H9 (cell line): Measurements from ENCODE around the gene DNAJB2. TPM values are rescaled to one million over a fixed set of nuclear protein-coding genes. Genes with fewer than 3 reads are reported as not detected.
A peak's percentile ranks its signal among the peaks of the same experiment; 100 is the strongest.

ENCODE experiments used
- DNase-seq: peaks from one replicate; pipeline ENCODE4 v3.0.0-alpha.2; 2017
- H2AFZ ChIP-seq: one replicate; pipeline ENCODE4 v1.6.1; 2013; ENCODE audit warnings: mild to moderate bottlenecking, low read length, control low read depth, moderate library complexity
- H2AK5ac ChIP-seq: 2 replicates; pipeline ENCODE4 v1.6.1; 2013; ENCODE audit warnings: low read length, control low read depth, mixed read lengths; ENCODE audit not compliant: insufficient read length
- H2BK120ac ChIP-seq: one replicate; pipeline ENCODE4 v1.6.1; 2013; ENCODE audit warnings: low read depth, mild to moderate bottlenecking, low read length, control low read depth, inconsistent platforms; ENCODE audit not compliant: poor library complexity, severe bottlenecking
- H2BK12ac ChIP-seq: 2 replicates; pipeline ENCODE4 v1.6.1; 2013; ENCODE audit warnings: low read length, control low read depth, mixed read lengths, low read depth; ENCODE audit not compliant: insufficient read length
- H2BK15ac ChIP-seq: 2 replicates; pipeline ENCODE4 v1.6.1; 2013; ENCODE audit warnings: low read depth, low read length, control low read depth
- H2BK20ac ChIP-seq: one replicate; pipeline ENCODE4 v1.6.1; 2013; ENCODE audit warnings: low read depth, mild to moderate bottlenecking, low read length, control low read depth, inconsistent platforms; ENCODE audit not compliant: poor library complexity, severe bottlenecking
- H2BK5ac ChIP-seq: 2 replicates; pipeline ENCODE4 v1.6.1; 2013; ENCODE audit warnings: low read length, control low read depth, mixed read lengths; ENCODE audit not compliant: insufficient read length
- H3K14ac ChIP-seq: 2 replicates; pipeline ENCODE4 v1.6.1; 2013; ENCODE audit warnings: low read length, control low read depth; ENCODE audit not compliant: insufficient read depth
- H3K18ac ChIP-seq: 2 replicates; pipeline ENCODE4 v1.6.1; 2013; ENCODE audit warnings: low read depth, mild to moderate bottlenecking, mixed read lengths, low read length, control low read depth; ENCODE audit not compliant: insufficient read length
- H3K23ac ChIP-seq: 2 replicates; pipeline ENCODE4 v1.6.1; 2013; ENCODE audit warnings: low read length, control low read depth, mixed read lengths, low read depth; ENCODE audit not compliant: insufficient read length
- H3K23me2 ChIP-seq: 2 replicates; pipeline ENCODE4 v1.6.1; 2013; ENCODE audit warnings: low read depth, mild to moderate bottlenecking, mixed read lengths, low read length, control low read depth; ENCODE audit not compliant: insufficient read length, poor library complexity, severe bottlenecking
- H3K27ac ChIP-seq: 2 replicates; pipeline ENCODE4 v1.5.1; 2013; ENCODE audit warnings: low read length, control low read depth, mixed read lengths, low read depth; ENCODE audit not compliant: insufficient read length
- H3K27me3 ChIP-seq: 2 replicates; pipeline ENCODE4 v1.6.1; 2013; ENCODE audit warnings: low read length, control low read depth, inconsistent platforms; ENCODE audit not compliant: insufficient read depth
- H3K4ac ChIP-seq: 2 replicates; pipeline ENCODE4 v1.6.1; 2013; ENCODE audit warnings: low read depth, mild to moderate bottlenecking, control low read depth, inconsistent platforms, low read length, moderate library complexity
- H3K4me1 ChIP-seq: 2 replicates; pipeline ENCODE4 v1.6.1; 2013; ENCODE audit warnings: low read length, control low read depth, inconsistent platforms; ENCODE audit not compliant: insufficient read depth
- H3K4me2 ChIP-seq: 2 replicates; pipeline ENCODE4 v1.6.1; 2013; ENCODE audit warnings: low read length, control low read depth, mixed read lengths; ENCODE audit not compliant: insufficient read length, insufficient read depth
- H3K56ac ChIP-seq: 2 replicates; pipeline ENCODE4 v1.6.1; 2013; ENCODE audit warnings: low read depth, mild to moderate bottlenecking, mixed read lengths, low read length, control low read depth; ENCODE audit not compliant: insufficient read length
- H3K79me1 ChIP-seq: 2 replicates; pipeline ENCODE4 v1.6.1; 2013; ENCODE audit warnings: low read depth, mild to moderate bottlenecking, moderate library complexity, low read length, control low read depth, inconsistent platforms; ENCODE audit not compliant: insufficient read depth, poor library complexity, severe bottlenecking
- H3K79me2 ChIP-seq: 2 replicates; pipeline ENCODE4 v1.6.1; 2013; ENCODE audit warnings: low read length, control low read depth, inconsistent platforms; ENCODE audit not compliant: insufficient read depth
- H3K9ac ChIP-seq: 2 replicates; pipeline ENCODE4 v1.6.1; 2013; ENCODE audit warnings: low read length, control low read depth, mixed read lengths; ENCODE audit not compliant: insufficient read length; ENCODE audit errors: extremely low read depth
- H3K9me3 ChIP-seq: one replicate; pipeline ENCODE4 v1.6.1; 2013; ENCODE audit warnings: low read depth, low read length, inconsistent platforms; ENCODE audit not compliant: control insufficient read depth
- H3T11ph ChIP-seq: one replicate; pipeline ENCODE4 v1.6.1; 2013; ENCODE audit warnings: mild to moderate bottlenecking, low read length, control low read depth, inconsistent platforms
- H4K20me1 ChIP-seq: one replicate; pipeline ENCODE4 v1.6.1; 2013; ENCODE audit not compliant: control insufficient read depth, insufficient read length, insufficient read depth
- H4K5ac ChIP-seq: 2 replicates; pipeline ENCODE4 v1.6.1; 2013; ENCODE audit warnings: low read depth, mild to moderate bottlenecking, mixed read lengths, low read length, control low read depth; ENCODE audit not compliant: insufficient read length
- H4K8ac ChIP-seq: replicated peaks from 2 replicates; pipeline ENCODE4 v1.6.1; 2013; ENCODE audit warnings: low read length, control low read depth, mixed read lengths, low read depth; ENCODE audit not compliant: insufficient read length
- H4K91ac ChIP-seq: 2 replicates; pipeline ENCODE4 v1.6.1; 2013; ENCODE audit warnings: low read depth, mild to moderate bottlenecking, moderate library complexity, mixed read lengths, low read length, control low read depth; ENCODE audit not compliant: insufficient read length
- H3K27ac Mint-ChIP-seq, 3 experiments: 2 replicates in 2 of 3; 3 replicates in 1 of 3; pipeline ENCODE4 v1.8.0; 2020 to 2021; ENCODE audit warnings: mixed read lengths in 3 of 3, mild to moderate bottlenecking in 1 of 3, moderate library complexity in 1 of 3
- H3K27me3 Mint-ChIP-seq: 2 replicates; pipeline ENCODE4 v1.8.0; 2021; ENCODE audit warnings: low read depth, mild to moderate bottlenecking, moderate library complexity, mixed read lengths
- H3K36me3 Mint-ChIP-seq, 3 experiments: 2 replicates in 2 of 3; 3 replicates in 1 of 3; pipeline ENCODE4 v1.8.0; 2020 to 2021; ENCODE audit warnings: low read depth in 3 of 3, mixed read lengths in 3 of 3; ENCODE audit not compliant: insufficient read depth in 1 of 3
- H3K4me1 Mint-ChIP-seq, 2 experiments: 2 replicates each; pipeline ENCODE4 v1.8.0; 2020; ENCODE audit warnings: mixed read lengths in 2 of 2
- H3K4me3 Mint-ChIP-seq, 2 experiments: 2 replicates in 1 of 2; 3 replicates in 1 of 2; pipeline ENCODE4 v1.8.0; 2020 to 2021; ENCODE audit warnings: mild to moderate bottlenecking in 2 of 2, mixed read lengths in 2 of 2, moderate library complexity in 1 of 2
- H3K9me3 Mint-ChIP-seq, 2 experiments: 2 replicates in 1 of 2; 3 replicates in 1 of 2; pipeline ENCODE4 v1.8.0; 2020; ENCODE audit warnings: mild to moderate bottlenecking in 2 of 2, mixed read lengths in 2 of 2, moderate library complexity in 1 of 2
- WGBS: extraction: QIAGEN DNeasy Blood & Tissue Kit; methylation state at CpG from one replicate; pipeline ENCODE4 v1.1.7; 2013; ENCODE audit warnings: missing lambda C conversion rate, low lambda C conversion rate, mixed read lengths; ENCODE audit not compliant: insufficient read length; ENCODE audit errors: extremely low coverage; 5-methylcytosine and 5-hydroxymethylcytosine counted together
- total RNA-seq: library from RNA; stranded (reverse); gene quantifications from 2 replicates; pipeline ENCODE4 v1.2.1, GENCODE V29; 2021
- TF ChIP-seq, protein P1 (sequence below): fragments of 200-600 bp; sonication (generic); conservative IDR thresholded peaks from 3 replicates; pipeline ENCODE4 v1.8.0; 2021; ENCODE audit warnings: antibody characterized with exemption, mild to moderate bottlenecking

The DNAJB2 gene
- total RNA-seq, 1 experiment from 2014 or later, result 34.1 TPM

DNA sequence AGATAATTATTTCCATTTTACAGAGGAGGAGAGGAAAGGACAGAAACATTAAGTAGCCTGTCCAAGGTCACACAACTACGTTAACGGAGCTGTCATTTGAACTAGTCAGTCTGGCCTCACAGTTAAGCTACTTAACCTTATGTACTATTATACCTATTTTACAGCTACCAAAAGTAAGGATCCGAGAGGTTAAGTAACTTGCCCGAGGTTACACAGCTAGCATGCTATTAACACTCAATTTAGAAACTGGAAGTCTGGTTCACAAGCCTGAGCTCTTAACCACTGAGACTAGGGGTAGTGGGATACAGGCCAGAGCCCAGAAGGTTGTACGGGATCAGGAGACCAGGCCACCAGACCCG lies 34.4 kb upstream of the DNAJB2 start:
- no peak overlapping the region for H3K23ac ChIP-seq
- no peaks in the 10 kb centered on the region for H3K9me3 ChIP-seq
- H3K4me1 Mint-ChIP-seq, result peaks cover 19 to 24% of the 10 kb centered on the region in 2 experiments
- H4K91ac ChIP-seq, result no peak overlapping the region
- TF ChIP-seq, protein P1, sequence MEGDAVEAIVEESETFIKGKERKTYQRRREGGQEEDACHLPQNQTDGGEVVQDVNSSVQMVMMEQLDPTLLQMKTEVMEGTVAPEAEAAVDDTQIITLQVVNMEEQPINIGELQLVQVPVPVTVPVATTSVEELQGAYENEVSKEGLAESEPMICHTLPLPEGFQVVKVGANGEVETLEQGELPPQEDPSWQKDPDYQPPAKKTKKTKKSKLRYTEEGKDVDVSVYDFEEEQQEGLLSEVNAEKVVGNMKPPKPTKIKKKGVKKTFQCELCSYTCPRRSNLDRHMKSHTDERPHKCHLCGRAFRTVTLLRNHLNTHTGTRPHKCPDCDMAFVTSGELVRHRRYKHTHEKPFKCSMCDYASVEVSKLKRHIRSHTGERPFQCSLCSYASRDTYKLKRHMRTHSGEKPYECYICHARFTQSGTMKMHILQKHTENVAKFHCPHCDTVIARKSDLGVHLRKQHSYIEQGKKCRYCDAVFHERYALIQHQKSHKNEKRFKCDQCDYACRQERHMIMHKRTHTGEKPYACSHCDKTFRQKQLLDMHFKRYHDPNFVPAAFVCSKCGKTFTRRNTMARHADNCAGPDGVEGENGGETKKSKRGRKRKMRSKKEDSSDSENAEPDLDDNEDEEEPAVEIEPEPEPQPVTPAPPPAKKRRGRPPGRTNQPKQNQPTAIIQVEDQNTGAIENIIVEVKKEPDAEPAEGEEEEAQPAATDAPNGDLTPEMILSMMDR, result no peak
- H3K27ac Mint-ChIP-seq, result peak overlapping the region; percentile 44 to 93 (median 55); a peak in 5 of 7 replicates
- H3K9ac ChIP-seq, result no peak overlapping the region
- H3K27ac ChIP-seq, result no peak overlapping the region
- H4K20me1 ChIP-seq, result no peaks in the 10 kb centered on the region
- peaks cover 0 to 13% (median 12%) of the 10 kb centered on the region in 3 experiments; a peak in 6 of 7 replicates for H3K36me3 Mint-ChIP-seq
- H2AFZ ChIP-seq, result no peak overlapping the region
- H3K14ac ChIP-seq, result no peak overlapping the region
- H2BK20ac ChIP-seq, result no peak overlapping the region
- H2BK120ac ChIP-seq, result no peak overlapping the region
- H4K8ac ChIP-seq, result no peak overlapping the region
- no peaks in the 10 kb centered on the region for H3K27me3 Mint-ChIP-seq
- no peak overlapping the region for H3K56ac ChIP-seq
- no peaks in the 10 kb centered on the region for H3K79me2 ChIP-seq
- H3K4me3 Mint-ChIP-seq, result peak overlapping the region; percentile 92 to 96
- no peak overlapping the region for H2AK5ac ChIP-seq
- no peak overlapping the region for H3K18ac ChIP-seq
- WGBS, result no CpG with 5 or more reads among the region's 6 CpGs
- no peaks in the 10 kb centered on the region for H3K27me3 ChIP-seq
- H4K5ac ChIP-seq, result no peak overlapping the region
- H3K4me2 ChIP-seq, result peak overlapping the region; percentile 77
- no peaks in the 10 kb centered on the region for H3K9me3 Mint-ChIP-seq
- no peak for DNase-seq
- H2BK15ac ChIP-seq, result no peak overlapping the region
- no peak overlapping the region for H2BK12ac ChIP-seq
- no peak overlapping the region for H3K4ac ChIP-seq
- H3K79me1 ChIP-seq, result no peaks in the 10 kb centered on the region
- peaks cover 2% of the 10 kb centered on the region; the same call in 1 of the 2 replicates for H3K4me1 ChIP-seq
- no peaks in the 10 kb centered on the region for H3K23me2 ChIP-seq
- H2BK5ac ChIP-seq, result no peak overlapping the region
- H3T11ph ChIP-seq, result no peak overlapping the region
